B cell (primary cell): Measurements from ENCODE around the gene TRIP10. TPM values are rescaled to one million over a fixed set of nuclear protein-coding genes. Genes with fewer than 3 reads are reported as not detected.

ENCODE experiments used
- ATAC-seq: fragments of 200-7000 bp; cut with Tn5 transposase; one replicate; pipeline ENCODE4 v1.10.0; 2021; ENCODE audit warnings: low read depth, mild to moderate bottlenecking, moderate number of reproducible peaks, moderate library complexity
- CTCF ChIA-PET: fragments of 350-600 bp; sonication (Branson Sonifier 250); formaldehyde crosslinking; loops from one replicate; lab custom pipeline; 2021; ENCODE audit warnings: antibody characterized with exemption, inconsistent platforms; lab: Charles Lee
- POLR2A ChIA-PET: fragments of 350-600 bp; sonication (Branson Sonifier 250); formaldehyde crosslinking; loops from one replicate; lab custom pipeline; 2021; ENCODE audit warnings: antibody characterized with exemption; lab: Charles Lee
- DNase-seq: peaks from one replicate; pipeline ENCODE4 v3.0.0; 2013
- H2AFZ ChIP-seq: 2 replicates; pipeline ENCODE4 v1.6.1; 2012; ENCODE audit warnings: mild to moderate bottlenecking, low read depth, low read length; ENCODE audit not compliant: insufficient read depth, poor library complexity, severe bottlenecking
- H3K27ac ChIP-seq, 2 donors: 1 replicate in 1 of 2; 2 replicates in 1 of 2; pipeline ENCODE4 v1.5.1; 2012 to 2013; ENCODE audit warnings: low read length in 2 of 2, mild to moderate bottlenecking in 2 of 2, moderate library complexity in 1 of 2
- H3K27me3 ChIP-seq, 4 experiments: fragments of 200-600 bp in 1 of 4; sonication (generic) in 1 of 4; replicated peaks in 1 of 4; 1 replicate in 2 of 4; 2 replicates in 2 of 4; pipeline versions ENCODE4 v1.6.1 to v1.7.0; 2013 to 2016; ENCODE audit warnings: low read length in 3 of 4, mild to moderate bottlenecking in 2 of 4, mixed read lengths in 1 of 4, moderate library complexity in 1 of 4; ENCODE audit not compliant: insufficient read depth in 4 of 4, control insufficient read depth in 3 of 4; ENCODE audit errors: control extremely low read depth in 1 of 4
- H3K36me3 ChIP-seq, 2 experiments: replicated peaks in 1 of 2; 1 replicate in 1 of 2; 2 replicates in 1 of 2; pipeline versions ENCODE4 v1.6.1 to v1.7.1; 2013; ENCODE audit warnings: low read length in 1 of 2; ENCODE audit not compliant: insufficient read depth in 2 of 2, control insufficient read depth in 1 of 2; ENCODE audit errors: control extremely low read depth in 1 of 2, extremely low read depth in 1 of 2
- H3K4me1 ChIP-seq, 2 donors: fragments of 200-600 bp in 1 of 2; sonication (generic) in 1 of 2; 1 replicate in 1 of 2; 2 replicates in 1 of 2; pipeline versions ENCODE4 v1.5.1 to v1.6.1; 2013 to 2017; ENCODE audit warnings: low read length in 2 of 2; ENCODE audit not compliant: control insufficient read depth in 2 of 2, insufficient read depth in 2 of 2
- H3K4me2 ChIP-seq: replicated peaks from 2 replicates; pipeline ENCODE3; 2012; ENCODE audit warnings: mild to moderate bottlenecking, low read depth, low read length; ENCODE audit not compliant: poor library complexity, severe bottlenecking
- H3K4me3 ChIP-seq, 5 experiments: fragments of 200-600 bp in 1 of 5; sonication (generic) in 1 of 5; 1 replicate in 3 of 5; 2 replicates in 2 of 5; pipeline versions ENCODE4 v1.5.1 to v1.7.0; 2011 to 2016; ENCODE audit warnings: low read length in 4 of 5, mild to moderate bottlenecking in 4 of 5, low read depth in 2 of 5, control low read depth in 1 of 5, moderate library complexity in 1 of 5; ENCODE audit not compliant: insufficient read depth in 1 of 5; ENCODE audit errors: control extremely low read depth in 1 of 5, extremely low read depth in 1 of 5
- H3K79me2 ChIP-seq: fragments of 200-600 bp; sonication (generic); one replicate; pipeline ENCODE4 v1.6.0; 2016; ENCODE audit warnings: low read length; ENCODE audit not compliant: control insufficient read depth, insufficient read depth
- H3K9ac ChIP-seq: fragments of 200-600 bp; sonication (generic); 2 replicates; pipeline ENCODE4 v1.6.1; 2017; ENCODE audit warnings: mild to moderate bottlenecking, low read length, moderate library complexity
- H3K9me3 ChIP-seq, 3 donors: one replicate each; pipeline versions ENCODE4 v1.6.1 to v1.7.1; 2013; ENCODE audit warnings: low read length in 2 of 3; ENCODE audit not compliant: control insufficient read depth in 2 of 3, insufficient read depth in 1 of 3; ENCODE audit errors: control extremely low read depth in 1 of 3
- H4K20me1 ChIP-seq: 2 replicates; pipeline ENCODE4 v1.6.0; 2012; ENCODE audit warnings: mild to moderate bottlenecking, low read length; ENCODE audit not compliant: insufficient read depth, control insufficient read depth, poor library complexity, severe bottlenecking
- H3K27ac Mint-ChIP-seq: one replicate; pipeline ENCODE4 v1.8.0; 2021; ENCODE audit warnings: mixed read lengths
- H3K27me3 Mint-ChIP-seq: one replicate; pipeline ENCODE4 v1.8.0; 2021; ENCODE audit warnings: mixed read lengths
- H3K4me1 Mint-ChIP-seq: one replicate; pipeline ENCODE4 v1.8.0; 2021; ENCODE audit warnings: mixed read lengths
- H3K4me3 Mint-ChIP-seq: one replicate; pipeline ENCODE4 v1.8.0; 2021; ENCODE audit warnings: mixed read lengths
- H3K9me3 Mint-ChIP-seq: one replicate; pipeline ENCODE4 v1.8.0; 2022; ENCODE audit warnings: mixed read lengths; ENCODE audit not compliant: insufficient read depth
- CTCF ChIP-seq: fragments of 200-600 bp; IDR thresholded peaks from one replicate; pipeline ENCODE4 v1.8.0; 2022; ENCODE audit warnings: antibody characterized with exemption, mild to moderate bottlenecking
- EZH2 ChIP-seq: IDR thresholded peaks from 2 replicates; pipeline ENCODE4 v1.6.1; 2012; ENCODE audit warnings: borderline replicate concordance, low read depth, mild to moderate bottlenecking, moderate library complexity, low read length; ENCODE audit not compliant: insufficient read depth, poor library complexity, severe bottlenecking
- WGBS: methylation state at CpG from one replicate; pipeline ENCODE4 v1.1.5; 2013; ENCODE audit warnings: missing lambda C conversion rate; ENCODE audit not compliant: insufficient coverage; 5-methylcytosine and 5-hydroxymethylcytosine counted together
- intact Hi-C: fragments of 100-400 bp; cut with micrococcal nuclease; formaldehyde crosslinking; loops from one replicate; pipeline ENCODE4 v1.10.0; 2022
- polyA plus RNA-seq: library from polyadenylated mRNA; depleted of rRNA; stranded (reverse); fragments of >200 nt; gene quantifications from 2 replicates; pipeline ENCODE4 v1.2.3, GENCODE V29; 2012
- total RNA-seq, 2 donors: library from RNA; stranded (reverse); fragments of 120-200 nt in 1 of 2; gene quantifications; 1 replicate in 1 of 2; 2 replicates in 1 of 2; pipeline versions ENCODE4 v1.2.3 to v1.2.4, GENCODE V29; 2013 to 2022

TRIP10 gene
- total and polyA plus RNA-seq, 2 donors (not counting 1 experiment from before 2014, with no cell fraction given) = 5.9 to 42.7 TPM

- Histone ChIP-seq H4K20me1 (peaks cover 20% of the 10 kb centered on the region), H3K4me1 (peaks cover 28 to 46% of the 10 kb centered on the region in 2 donors), H3K9ac (peak overlapping the region; percentile 77), H2AFZ (peak overlapping the region; percentile 66), H3K4me3 (peak overlapping the region in 4 of 5 experiments; percentile 68 to 81 (median 72)), H3K9me3 (no peaks in the 10 kb centered on the region), H3K79me2 (peaks cover 51% of the 10 kb centered on the region), H3K4me2 (peak overlapping the region; percentile 82), H3K27me3 (no peaks in the 10 kb centered on the region), H3K27ac (peak overlapping the region; percentile 89 to 96), H3K36me3 (peaks cover 0 to 4% of the 10 kb centered on the region in 2 experiments)
- Mint-ChIP-seq H3K4me3 (peak overlapping the region; percentile 93), H3K9me3 (no peaks in the 10 kb centered on the region), H3K4me1 (peaks cover 48% of the 10 kb centered on the region), H3K27ac (peak overlapping the region; percentile 95), H3K27me3 (no peaks in the 10 kb centered on the region)
- WGBS = 18% methylated on average over 4 of the region's 8 CpGs
- DNase-seq = no peak
- no peak for ATAC-seq
- no peak for TF ChIP-seq CTCF
- no peak for TF ChIP-seq EZH2
- POLR2A ChIA-PET = interaction anchor here (0.6 to 1.7 kb wide), 4 partner anchors 27 to 980 kb away, joined by 3 to 5 read pairs (median 4); no protein-coding TSS in a partner anchor
- CTCF ChIA-PET = interaction anchor here (0.8 to 3.4 kb wide), 10 partner anchors 24 to 246 kb away, joined by 3 to 21 read pairs (median 4); partner anchors contain the start of genes GPR108 and TRIP10
- intact Hi-C loops = no loop called here
These were observed 28.8 kb downstream of the TRIP10 start for GRCh38 chr19:6768236-6768785.

- Histone ChIP-seq H4K20me1 (peaks cover 24% of the 10 kb centered on the region), H3K4me1 (peaks cover 28 to 51% of the 10 kb centered on the region in 2 donors), H3K9ac (no peak overlapping the region), H3K4me3 (no peak overlapping the region), H3K9me3 (no peaks in the 10 kb centered on the region), H3K36me3 (no peaks in the 10 kb centered on the region), H3K79me2 (peaks cover 51% of the 10 kb centered on the region), H3K27ac (peak overlapping the region; percentile 7 to 89), H3K27me3 (no peaks in the 10 kb centered on the region), H2AFZ (no peak overlapping the region), H3K4me2 (no peak overlapping the region)
- Mint-ChIP-seq H3K27me3 (no peaks in the 10 kb centered on the region), H3K4me3 (peak overlapping the region; percentile 23), H3K9me3 (no peaks in the 10 kb centered on the region), H3K27ac (peak overlapping the region; percentile 75), H3K4me1 (peaks cover 54% of the 10 kb centered on the region)
- DNase-seq (peak; percentile 50), ATAC-seq (no peak)
- 83% methylated on average over 6 of the region's 11 CpGs for WGBS
- intact Hi-C loops = no loop called here
- ChIA-PET CTCF (interaction anchor here (0.9 to 5.0 kb wide), 6 partner anchors 25 to 94 kb away, joined by 3 to 57 read pairs (median 6); partner anchors contain the start of gene TRIP10), POLR2A (interaction anchor here (0.6 to 1.7 kb wide), 2 partner anchors 20 to 35 kb away, joined by 3 to 4 read pairs; no protein-coding TSS in a partner anchor)
- TF ChIP-seq CTCF (peak; percentile 40), EZH2 (no peak)
These were observed 29.6 kb downstream of the TRIP10 start for GRCh38 chr19:6769006-6769619.
